ENCODE measurements around the gene JTB. TPM values are rescaled to one million over a fixed set of nuclear protein-coding genes. Genes with fewer than 3 reads are reported as not detected.

JTB gene
- total and polyA plus RNA-seq, 9 of the 15 experiments (the other 6 are each of a cell fraction or from before 2014, with no cell fraction given) = 24.7 to 308 (median 151) TPM

DNA sequence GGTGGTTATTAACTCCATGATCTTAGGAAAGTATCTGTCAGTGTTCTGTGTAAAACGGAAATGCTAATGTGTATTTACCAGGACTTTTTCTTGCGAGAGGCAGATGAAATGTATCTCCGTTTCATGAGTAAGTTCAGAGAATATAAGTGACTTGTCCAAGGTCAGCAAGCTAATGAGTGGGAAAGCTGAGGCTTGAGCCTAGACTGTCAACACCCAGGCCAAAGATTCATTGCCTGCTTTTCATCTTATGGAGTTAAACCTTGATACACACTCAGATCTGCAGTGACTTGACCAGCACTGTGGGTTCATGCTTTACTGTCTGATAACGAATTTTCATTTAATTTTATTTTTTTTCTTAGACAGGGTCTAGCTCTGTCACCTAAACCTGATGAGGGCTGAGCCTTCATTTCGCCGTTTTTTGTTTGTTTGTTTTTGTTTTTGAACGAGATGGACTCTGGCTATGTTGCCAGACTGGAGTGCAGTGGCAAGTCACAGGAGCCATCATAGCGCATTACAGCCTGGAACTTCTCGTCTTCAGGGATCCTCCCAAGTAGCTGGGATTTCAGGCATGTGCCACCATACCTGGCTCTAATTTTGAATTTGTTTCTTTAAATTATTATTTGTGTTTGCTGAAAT is 918 bp upstream of the JTB start:
- 1% methylated on average over 9 of the region's 9 CpGs for WGBS (ENCODE audit: insufficient coverage, low coverage, missing lambda C conversion rate)
- peak; percentile 81 for FAIRE-seq
- POLR2A ChIA-PET = interaction anchor here (0.6 to 7.1 kb wide), 19 partner anchors 8 to 306 kb away, joined by 3 to 104 read pairs (median 5); partner anchors contain the start of genes CREB3L4, CRTC2, DENND4B and RAB13
- Histone ChIP-seq H3K4me1 (replicated peaks in 1 of 2; ENCODE audit: control insufficient read depth in 2 of 2, insufficient read depth in 2 of 2, low read length in 2 of 2) (peaks cover 13 to 19% of the 10 kb centered on the region in 2 experiments; a peak in 4 of 5 replicates), H3K9ac (ENCODE audit: insufficient read depth in 1 of 2, low read depth in 2 of 2, low read length in 2 of 2) (peak overlapping the region; percentile 69 to 98), H3K27ac (ENCODE audit: extremely low read depth, low read depth, low read length) (peak overlapping the region; percentile 91), H3K4me3 (peak overlapping the region; percentile 84), H3K9me1 (ENCODE audit: control insufficient read depth, insufficient read depth, low read length) (no peaks in the 10 kb centered on the region), H4K20me1 (replicated peaks; ENCODE audit: control insufficient read depth, insufficient read depth, low read length) (no peaks in the 10 kb centered on the region), H3K79me2 (ENCODE audit: control insufficient read depth, insufficient read depth, low read length) (peaks cover 42% of the 10 kb centered on the region), H3K9me3 (replicated peaks; ENCODE audit: control insufficient read depth, insufficient read depth, low read depth, low read length) (no peaks in the 10 kb centered on the region), H2AFZ (ENCODE audit: low read depth, low read length) (peak overlapping the region; percentile 89), H3K36me3 (ENCODE audit: control insufficient read depth, insufficient read depth, low read length) (peaks cover 45% of the 10 kb centered on the region), H3K27me3 (ENCODE audit: control insufficient read depth in 2 of 2, insufficient read depth in 2 of 2, low read length in 2 of 2) (no peaks in the 10 kb centered on the region), H3K4me2 (ENCODE audit: insufficient read depth, low read length) (peak overlapping the region; percentile 99)
- intact Hi-C loops (cut with micrococcal nuclease) (loop anchor here (2.0 kb wide), 1 partner anchor 56 kb away; the partner anchor contains the start of gene GATAD2B), in situ Hi-C loops (cut with MboI) (no loop called here)
- peak in 1 of 4 experiments; percentile 63 for DNase-seq (ENCODE audit: extremely low read depth in 1 of 4, low spot score in 3 of 4)
- peak; percentile 38 for ATAC-seq
- CTCF ChIA-PET (ENCODE audit: low intra/inter-chr PET ratio) = no interaction called here
- BruUV-seq (replicated peaks) = no TSS peak
- TF ChIP-seq MTA1 (IDR thresholded peaks at IDR 0.05; ENCODE audit: borderline replicate concordance) (peak; percentile 36; the same call in 1 of the 2 replicates), GABPB2 (CRISPR knock-in tag; conservative IDR thresholded peaks at IDR 0.05) (no peak), ZHX1 (conservative IDR thresholded peaks at IDR 0.05; ENCODE audit: low read length) (no peak), RFX5 (IDR thresholded peaks at IDR 0.05; ENCODE audit: low read depth, low read length) (no peak), ZC3H11A (IDR thresholded peaks at IDR 0.05; ENCODE audit: low read depth, low read length) (no peak), POLR2A (conservative IDR thresholded peaks at IDR 0.05) (no peak)
- TF ChIP-seq, protein P1, sequence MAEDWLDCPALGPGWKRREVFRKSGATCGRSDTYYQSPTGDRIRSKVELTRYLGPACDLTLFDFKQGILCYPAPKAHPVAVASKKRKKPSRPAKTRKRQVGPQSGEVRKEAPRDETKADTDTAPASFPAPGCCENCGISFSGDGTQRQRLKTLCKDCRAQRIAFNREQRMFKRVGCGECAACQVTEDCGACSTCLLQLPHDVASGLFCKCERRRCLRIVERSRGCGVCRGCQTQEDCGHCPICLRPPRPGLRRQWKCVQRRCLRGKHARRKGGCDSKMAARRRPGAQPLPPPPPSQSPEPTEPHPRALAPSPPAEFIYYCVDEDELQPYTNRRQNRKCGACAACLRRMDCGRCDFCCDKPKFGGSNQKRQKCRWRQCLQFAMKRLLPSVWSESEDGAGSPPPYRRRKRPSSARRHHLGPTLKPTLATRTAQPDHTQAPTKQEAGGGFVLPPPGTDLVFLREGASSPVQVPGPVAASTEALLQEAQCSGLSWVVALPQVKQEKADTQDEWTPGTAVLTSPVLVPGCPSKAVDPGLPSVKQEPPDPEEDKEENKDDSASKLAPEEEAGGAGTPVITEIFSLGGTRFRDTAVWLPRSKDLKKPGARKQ (CRISPR knock-in tag; IDR thresholded peaks at IDR 0.05) = no peak
- TF ChIP-seq, protein P2, sequence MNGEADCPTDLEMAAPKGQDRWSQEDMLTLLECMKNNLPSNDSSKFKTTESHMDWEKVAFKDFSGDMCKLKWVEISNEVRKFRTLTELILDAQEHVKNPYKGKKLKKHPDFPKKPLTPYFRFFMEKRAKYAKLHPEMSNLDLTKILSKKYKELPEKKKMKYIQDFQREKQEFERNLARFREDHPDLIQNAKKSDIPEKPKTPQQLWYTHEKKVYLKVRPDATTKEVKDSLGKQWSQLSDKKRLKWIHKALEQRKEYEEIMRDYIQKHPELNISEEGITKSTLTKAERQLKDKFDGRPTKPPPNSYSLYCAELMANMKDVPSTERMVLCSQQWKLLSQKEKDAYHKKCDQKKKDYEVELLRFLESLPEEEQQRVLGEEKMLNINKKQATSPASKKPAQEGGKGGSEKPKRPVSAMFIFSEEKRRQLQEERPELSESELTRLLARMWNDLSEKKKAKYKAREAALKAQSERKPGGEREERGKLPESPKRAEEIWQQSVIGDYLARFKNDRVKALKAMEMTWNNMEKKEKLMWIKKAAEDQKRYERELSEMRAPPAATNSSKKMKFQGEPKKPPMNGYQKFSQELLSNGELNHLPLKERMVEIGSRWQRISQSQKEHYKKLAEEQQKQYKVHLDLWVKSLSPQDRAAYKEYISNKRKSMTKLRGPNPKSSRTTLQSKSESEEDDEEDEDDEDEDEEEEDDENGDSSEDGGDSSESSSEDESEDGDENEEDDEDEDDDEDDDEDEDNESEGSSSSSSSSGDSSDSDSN (IDR thresholded peaks at IDR 0.05; ENCODE audit: borderline replicate concordance in 1 of 2, low read depth in 2 of 2, low read length in 2 of 2) = 0 out of 4 replicates have a peak, but pooled peaks of 1 of the 2 experiments have one; percentile 14
- TF ChIP-seq, protein P3, sequence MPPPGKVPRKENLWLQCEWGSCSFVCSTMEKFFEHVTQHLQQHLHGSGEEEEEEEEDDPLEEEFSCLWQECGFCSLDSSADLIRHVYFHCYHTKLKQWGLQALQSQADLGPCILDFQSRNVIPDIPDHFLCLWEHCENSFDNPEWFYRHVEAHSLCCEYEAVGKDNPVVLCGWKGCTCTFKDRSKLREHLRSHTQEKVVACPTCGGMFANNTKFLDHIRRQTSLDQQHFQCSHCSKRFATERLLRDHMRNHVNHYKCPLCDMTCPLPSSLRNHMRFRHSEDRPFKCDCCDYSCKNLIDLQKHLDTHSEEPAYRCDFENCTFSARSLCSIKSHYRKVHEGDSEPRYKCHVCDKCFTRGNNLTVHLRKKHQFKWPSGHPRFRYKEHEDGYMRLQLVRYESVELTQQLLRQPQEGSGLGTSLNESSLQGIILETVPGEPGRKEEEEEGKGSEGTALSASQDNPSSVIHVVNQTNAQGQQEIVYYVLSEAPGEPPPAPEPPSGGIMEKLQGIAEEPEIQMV (tag; conservative IDR thresholded peaks at IDR 0.05; ENCODE audit: low read depth) = no peak
- TF ChIP-seq, protein P4, sequence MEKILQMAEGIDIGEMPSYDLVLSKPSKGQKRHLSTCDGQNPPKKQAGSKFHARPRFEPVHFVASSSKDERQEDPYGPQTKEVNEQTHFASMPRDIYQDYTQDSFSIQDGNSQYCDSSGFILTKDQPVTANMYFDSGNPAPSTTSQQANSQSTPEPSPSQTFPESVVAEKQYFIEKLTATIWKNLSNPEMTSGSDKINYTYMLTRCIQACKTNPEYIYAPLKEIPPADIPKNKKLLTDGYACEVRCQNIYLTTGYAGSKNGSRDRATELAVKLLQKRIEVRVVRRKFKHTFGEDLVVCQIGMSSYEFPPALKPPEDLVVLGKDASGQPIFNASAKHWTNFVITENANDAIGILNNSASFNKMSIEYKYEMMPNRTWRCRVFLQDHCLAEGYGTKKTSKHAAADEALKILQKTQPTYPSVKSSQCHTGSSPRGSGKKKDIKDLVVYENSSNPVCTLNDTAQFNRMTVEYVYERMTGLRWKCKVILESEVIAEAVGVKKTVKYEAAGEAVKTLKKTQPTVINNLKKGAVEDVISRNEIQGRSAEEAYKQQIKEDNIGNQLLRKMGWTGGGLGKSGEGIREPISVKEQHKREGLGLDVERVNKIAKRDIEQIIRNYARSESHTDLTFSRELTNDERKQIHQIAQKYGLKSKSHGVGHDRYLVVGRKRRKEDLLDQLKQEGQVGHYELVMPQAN (IDR thresholded peaks at IDR 0.05; ENCODE audit: borderline replicate concordance) = peak; percentile 39; the same call in 1 of the 2 replicates
